CD14-positive monocyte (primary cell): ENCODE measurements around the gene PPP1R12B. TPM values are rescaled to one million over a fixed set of nuclear protein-coding genes. Genes with fewer than 3 reads are reported as not detected.
"Not testable (repeated sequence)": the region's sequence is repeated elsewhere in the genome, so short reads cannot be mapped to it uniquely, and the experiment has no call there.

Experiments
- DNase-seq, 3 donors: peaks; one replicate each; pipeline ENCODE4 v3.0.0-alpha.2; 2011 to 2022
- H2AFZ ChIP-seq: 2 replicates; pipeline ENCODE4 v1.6.0; 2012; ENCODE audit warnings: mild to moderate bottlenecking, low read depth, low read length, inconsistent platforms; ENCODE audit not compliant: insufficient read depth, poor library complexity, severe bottlenecking
- H3K27ac ChIP-seq, 2 donors: 1 replicate in 1 of 2; 2 replicates in 1 of 2; pipeline ENCODE4 v1.5.1; 2012 to 2013; ENCODE audit warnings: low read length in 2 of 2, control low read depth in 1 of 2, inconsistent platforms in 1 of 2, low read depth in 1 of 2, mild to moderate bottlenecking in 1 of 2
- H3K27me3 ChIP-seq, 2 donors: one replicate each; pipeline versions ENCODE4 v1.6.0 to v1.6.1; 2011 to 2013; ENCODE audit warnings: low read length in 2 of 2; ENCODE audit not compliant: control insufficient read depth in 2 of 2, insufficient read depth in 2 of 2
- H3K36me3 ChIP-seq, 2 donors: replicated peaks in 1 of 2; 1 replicate in 1 of 2; 2 replicates in 1 of 2; pipeline versions ENCODE4 v1.5.1 to v1.6.1; 2012 to 2013; ENCODE audit warnings: low read length in 2 of 2, control low read depth in 1 of 2, inconsistent platforms in 1 of 2, mild to moderate bottlenecking in 1 of 2; ENCODE audit not compliant: insufficient read depth in 2 of 2, control insufficient read depth in 1 of 2
- H3K4me1 ChIP-seq, 2 donors: 1 replicate in 1 of 2; 2 replicates in 1 of 2; pipeline versions ENCODE4 v1.5.1 to v1.6.1; 2012 to 2013; ENCODE audit warnings: low read length in 2 of 2, control low read depth in 1 of 2, inconsistent platforms in 1 of 2, mild to moderate bottlenecking in 1 of 2, moderate library complexity in 1 of 2; ENCODE audit not compliant: insufficient read depth in 2 of 2, control insufficient read depth in 1 of 2
- H3K4me2 ChIP-seq: replicated peaks from 2 replicates; pipeline ENCODE3; 2012; ENCODE audit warnings: low read length, moderate library complexity, mild to moderate bottlenecking; ENCODE audit not compliant: poor library complexity, severe bottlenecking; ENCODE audit errors: extremely low read depth
- H3K4me3 ChIP-seq, 3 experiments: fragments of 200-600 bp in 1 of 3; sonication (generic) in 1 of 3; replicated peaks in 1 of 3; 1 replicate in 2 of 3; 2 replicates in 1 of 3; pipeline ENCODE4 v1.5.1; 2011 to 2013; ENCODE audit warnings: low read length in 3 of 3, mild to moderate bottlenecking in 3 of 3, control low read depth in 2 of 3, low read depth in 2 of 3, inconsistent platforms in 1 of 3, moderate library complexity in 1 of 3
- H3K79me2 ChIP-seq: 2 replicates; pipeline ENCODE4 v1.6.0; 2012; ENCODE audit warnings: mild to moderate bottlenecking, control low read depth, inconsistent platforms, low read length, moderate library complexity; ENCODE audit not compliant: insufficient read depth
- H3K9ac ChIP-seq: 2 replicates; pipeline ENCODE4 v1.6.0; 2017; ENCODE audit warnings: low read length, mild to moderate bottlenecking; ENCODE audit not compliant: insufficient read depth, poor library complexity, severe bottlenecking
- H3K9me3 ChIP-seq, 2 donors: replicated peaks in 1 of 2; 1 replicate in 1 of 2; 2 replicates in 1 of 2; pipeline versions ENCODE4 v1.5.1 to v1.6.1; 2012 to 2013; ENCODE audit warnings: low read length in 2 of 2, control low read depth in 1 of 2; ENCODE audit not compliant: control insufficient read depth in 1 of 2, insufficient read depth in 1 of 2
- H4K20me1 ChIP-seq: 2 replicates; pipeline ENCODE4 v1.6.0; 2012; ENCODE audit warnings: mild to moderate bottlenecking, low read length, control low read depth, moderate library complexity; ENCODE audit not compliant: insufficient read depth
- H3K27ac Mint-ChIP-seq, 7 donors: one replicate each; pipeline ENCODE4 v1.8.0; 2020; ENCODE audit warnings: mild to moderate bottlenecking in 7 of 7, mixed read lengths in 7 of 7, moderate library complexity in 6 of 7, inconsistent platforms in 2 of 7
- H3K27me3 Mint-ChIP-seq, 3 donors: one replicate each; pipeline ENCODE4 v1.8.0; 2021 to 2022; ENCODE audit warnings: low read depth in 3 of 3, mild to moderate bottlenecking in 3 of 3, mixed read lengths in 3 of 3, moderate library complexity in 3 of 3, inconsistent platforms in 1 of 3
- H3K36me3 Mint-ChIP-seq, 2 donors: one replicate each; pipeline ENCODE4 v1.8.0; 2020; ENCODE audit warnings: mixed read lengths in 2 of 2, inconsistent platforms in 1 of 2, mild to moderate bottlenecking in 1 of 2
- H3K4me1 Mint-ChIP-seq: one replicate; pipeline ENCODE4 v1.8.0; 2020; ENCODE audit warnings: mild to moderate bottlenecking, mixed read lengths
- H3K4me3 Mint-ChIP-seq, 2 donors: one replicate each; pipeline ENCODE4 v1.8.0; 2020; ENCODE audit warnings: mild to moderate bottlenecking in 2 of 2, mixed read lengths in 2 of 2, moderate library complexity in 1 of 2
- H3K9me3 Mint-ChIP-seq, 7 donors: one replicate each; pipeline ENCODE4 v1.8.0; 2020 to 2022; ENCODE audit warnings: mixed read lengths in 7 of 7, mild to moderate bottlenecking in 6 of 7, moderate library complexity in 6 of 7, inconsistent platforms in 2 of 7
- WGBS: methylation state at CpG from one replicate; pipeline ENCODE4 v1.1.5; 2013; ENCODE audit warnings: missing lambda C conversion rate; ENCODE audit not compliant: insufficient coverage; 5-methylcytosine and 5-hydroxymethylcytosine counted together
- intact Hi-C, 2 donors: fragments of 100-400 bp; cut with micrococcal nuclease; formaldehyde crosslinking; loops; one replicate each; pipeline versions ENCODE4 v1.15.0 to v1.15.1; 2023
- polyA plus RNA-seq, 3 donors: library from polyadenylated mRNA; depleted of rRNA in 1 of 3; unstranded in 2 of 3; stranded (reverse) in 1 of 3; fragments of 300-500 nt in 2 of 3; fragments of >200 nt in 1 of 3; fragmentation: Illumina TruSeq in 2 of 3; gene quantifications; 1 replicate in 2 of 3; 2 replicates in 1 of 3; pipeline ENCODE4 v1.2.3, GENCODE V29; 2012 to 2021
- TF ChIP-seq, protein P1 (sequence below): fragments of 200-600 bp; IDR thresholded peaks from one replicate; pipeline ENCODE4 v1.8.0; 2022; ENCODE audit warnings: antibody characterized with exemption, mild to moderate bottlenecking

PPP1R12B gene
- polyA plus RNA-seq, 3 donors, result 1.3 to 12.2 (median 1.7) TPM

DNA sequence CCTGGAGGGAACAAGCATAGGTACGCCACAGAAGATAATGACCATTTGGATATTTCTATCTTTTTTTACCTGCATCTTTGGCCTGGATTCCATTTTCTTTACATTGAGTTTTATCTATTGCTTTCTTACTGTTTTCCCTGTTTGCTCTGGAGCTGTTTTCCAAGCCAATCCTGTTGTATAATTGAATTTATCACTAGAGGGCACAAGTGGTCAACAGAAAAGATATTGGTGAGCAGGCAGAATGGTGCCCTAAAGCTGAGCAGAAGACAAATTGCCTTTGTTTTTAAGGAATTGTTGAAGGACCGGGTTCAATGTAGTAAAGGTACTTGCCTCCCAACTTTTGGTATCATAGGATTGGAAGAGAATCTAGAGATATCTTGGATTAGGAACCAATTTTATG lies 152.8 kb downstream of the PPP1R12B start:
- Mint-ChIP-seq H3K36me3 (peaks cover 77 to 87% of the 10 kb centered on the region in 2 donors), H3K4me1 (no peaks in the 10 kb centered on the region), H3K27me3 (peaks cover 38 to 76% (median 71%) of the 10 kb centered on the region in 3 donors), H3K27ac (no peak overlapping the region), H3K9me3 (peaks cover 0 to 5% (median 0%) of the 10 kb centered on the region in 7 donors), H3K4me3 (peak overlapping the region in 1 of 2 donors; percentile 76)
- no peaks in the 10 kb centered on the region for H3K4me1 ChIP-seq
- WGBS, result 50% methylated on average over 1 of the region's 2 CpGs
- peaks cover 49 to 67% of the 10 kb centered on the region in 2 donors for H3K27me3 ChIP-seq
- H3K27ac ChIP-seq, result no peak overlapping the region
- peaks cover 16 to 81% of the 10 kb centered on the region in 2 donors for H3K36me3 ChIP-seq
- intact Hi-C loops, result no loop called here
- H3K4me3 ChIP-seq, result no peak overlapping the region
- peaks cover 71% of the 10 kb centered on the region for H4K20me1 ChIP-seq
- no peaks in the 10 kb centered on the region for H3K79me2 ChIP-seq
- H3K9me3 ChIP-seq, result peaks cover 0 to 6% of the 10 kb centered on the region in 2 donors
- peak in 2 of 3 donors; percentile 10 to 16 for DNase-seq
- no peak overlapping the region for H3K9ac ChIP-seq
- H3K4me2 ChIP-seq, result no peak overlapping the region
- TF ChIP-seq, protein P1, sequence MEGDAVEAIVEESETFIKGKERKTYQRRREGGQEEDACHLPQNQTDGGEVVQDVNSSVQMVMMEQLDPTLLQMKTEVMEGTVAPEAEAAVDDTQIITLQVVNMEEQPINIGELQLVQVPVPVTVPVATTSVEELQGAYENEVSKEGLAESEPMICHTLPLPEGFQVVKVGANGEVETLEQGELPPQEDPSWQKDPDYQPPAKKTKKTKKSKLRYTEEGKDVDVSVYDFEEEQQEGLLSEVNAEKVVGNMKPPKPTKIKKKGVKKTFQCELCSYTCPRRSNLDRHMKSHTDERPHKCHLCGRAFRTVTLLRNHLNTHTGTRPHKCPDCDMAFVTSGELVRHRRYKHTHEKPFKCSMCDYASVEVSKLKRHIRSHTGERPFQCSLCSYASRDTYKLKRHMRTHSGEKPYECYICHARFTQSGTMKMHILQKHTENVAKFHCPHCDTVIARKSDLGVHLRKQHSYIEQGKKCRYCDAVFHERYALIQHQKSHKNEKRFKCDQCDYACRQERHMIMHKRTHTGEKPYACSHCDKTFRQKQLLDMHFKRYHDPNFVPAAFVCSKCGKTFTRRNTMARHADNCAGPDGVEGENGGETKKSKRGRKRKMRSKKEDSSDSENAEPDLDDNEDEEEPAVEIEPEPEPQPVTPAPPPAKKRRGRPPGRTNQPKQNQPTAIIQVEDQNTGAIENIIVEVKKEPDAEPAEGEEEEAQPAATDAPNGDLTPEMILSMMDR, result peak; percentile 60
- H2AFZ ChIP-seq, result no peak overlapping the region

DNA sequence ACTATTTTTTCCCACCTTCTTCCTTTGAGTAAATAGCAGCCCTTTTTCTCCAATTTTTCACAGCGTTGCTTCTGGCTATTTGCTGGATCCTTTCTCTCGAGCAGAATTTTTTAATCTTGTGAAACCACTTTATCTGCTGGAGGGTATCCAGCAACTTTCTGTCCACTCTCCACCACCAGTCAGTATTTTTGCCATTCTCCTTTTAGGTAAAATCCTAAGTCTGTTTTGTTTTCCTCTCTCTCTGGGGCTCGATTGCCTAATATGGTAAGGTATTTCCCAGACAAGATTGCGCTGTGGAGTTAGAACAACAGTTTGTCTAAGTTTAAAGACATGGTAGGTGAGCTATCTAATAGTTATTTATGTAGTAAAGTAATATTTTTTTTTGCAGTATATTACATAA lies 156.9 kb downstream of the PPP1R12B start:
- Histone ChIP-seq H3K27ac (no peak overlapping the region), H3K27me3 (peaks cover 25 to 33% of the 10 kb centered on the region in 2 donors), H3K9ac (no peak overlapping the region), H4K20me1 (peaks cover 52% of the 10 kb centered on the region), H3K36me3 (peaks cover 11 to 53% of the 10 kb centered on the region in 2 donors), H2AFZ (no peak overlapping the region), H3K79me2 (no peaks in the 10 kb centered on the region), H3K4me2 (no peak overlapping the region), H3K4me1 (no peaks in the 10 kb centered on the region), H3K4me3 (no peak overlapping the region), H3K9me3 (no peaks in the 10 kb centered on the region)
- intact Hi-C loops, result no loop called here
- WGBS, result no CpG with 5 or more reads among the region's 4 CpGs
- H3K9me3 Mint-ChIP-seq, result peaks cover 0 to 4% (median 0%) of the 10 kb centered on the region in 7 donors
- H3K4me3 Mint-ChIP-seq, result peak overlapping the region in 1 of 2 donors; percentile 48
- peaks cover 7 to 42% (median 40%) of the 10 kb centered on the region in 3 donors for H3K27me3 Mint-ChIP-seq
- TF ChIP-seq, protein P1, result no peak
- H3K27ac Mint-ChIP-seq, result no peak overlapping the region
- no peaks in the 10 kb centered on the region for H3K4me1 Mint-ChIP-seq
- DNase-seq, result no peak
- peaks cover 67 to 82% of the 10 kb centered on the region in 2 donors for H3K36me3 Mint-ChIP-seq

DNA sequence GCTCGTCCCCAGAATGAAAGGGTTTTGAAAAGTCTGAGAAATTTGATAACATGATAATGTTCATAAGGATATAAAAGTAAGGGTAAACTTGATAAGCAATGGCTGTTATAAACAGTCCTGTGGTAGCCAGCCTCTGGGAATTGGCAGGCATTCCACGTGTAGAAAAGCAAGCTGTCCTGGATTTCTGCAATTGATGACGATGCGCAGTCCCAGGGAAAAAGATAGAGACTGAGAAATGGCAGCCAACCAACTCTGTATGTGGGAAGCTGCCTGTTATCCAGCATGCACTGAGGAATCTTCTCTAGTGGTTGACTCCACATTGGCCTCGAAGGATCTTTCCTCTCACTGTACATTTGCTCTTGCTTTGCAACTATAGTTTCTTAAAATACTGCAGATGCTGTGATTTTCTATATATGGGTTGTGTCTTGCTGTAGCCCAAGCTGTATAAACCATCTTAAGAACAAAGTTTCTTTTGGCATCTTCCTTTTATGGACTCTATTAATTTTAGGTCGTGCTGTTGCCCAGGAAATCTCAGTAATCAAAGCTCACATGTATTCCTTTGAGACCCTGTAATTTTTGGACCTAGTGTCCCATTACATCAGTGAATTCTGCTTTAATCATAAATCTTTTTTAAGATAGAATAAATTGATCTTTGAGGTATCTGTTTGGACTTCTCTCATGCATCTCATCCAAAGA lies 157.5 kb downstream of the PPP1R12B start:
- intact Hi-C loops, H3K4me3 ChIP-seq, H3K9me3 Mint-ChIP-seq, H3K27ac ChIP-seq, H3K9ac ChIP-seq, H3K4me1 Mint-ChIP-seq, DNase-seq, H3K27ac Mint-ChIP-seq, H2AFZ ChIP-seq, H3K9me3 ChIP-seq, H3K4me2 ChIP-seq, H3K4me1 ChIP-seq, H3K79me2 ChIP-seq: not testable (repeated sequence)
- 96% methylated on average over 4 of the region's 6 CpGs for WGBS
- Mint-ChIP-seq H3K27me3 (peaks cover 5 to 38% (median 36%) of the 10 kb centered on the region in 3 donors), H3K36me3 (peaks cover 68 to 81% of the 10 kb centered on the region in 2 donors), H3K4me3 (peak overlapping the region in 1 of 2 donors; percentile 35)
- H3K36me3 ChIP-seq, result peaks cover 11 to 53% of the 10 kb centered on the region in 2 donors
- peaks cover 21 to 29% of the 10 kb centered on the region in 2 donors for H3K27me3 ChIP-seq
- peaks cover 45% of the 10 kb centered on the region for H4K20me1 ChIP-seq
